GM10266 (cell line): ENCODE data around the gene NUCB1.

Experiments
- DNase-seq: peaks from one replicate; pipeline ENCODE4 v3.0.0; 2012; ENCODE audit errors: extremely low spot score
- TF ChIP-seq, protein P1 (sequence below): IDR thresholded peaks from 2 replicates; pipeline ENCODE4 v1.5.1; 2012; ENCODE audit warnings: mild to moderate bottlenecking, low read depth; ENCODE audit not compliant: control insufficient read depth, insufficient read depth; ENCODE audit errors: missing control alignments

The NUCB1 gene

DNA sequence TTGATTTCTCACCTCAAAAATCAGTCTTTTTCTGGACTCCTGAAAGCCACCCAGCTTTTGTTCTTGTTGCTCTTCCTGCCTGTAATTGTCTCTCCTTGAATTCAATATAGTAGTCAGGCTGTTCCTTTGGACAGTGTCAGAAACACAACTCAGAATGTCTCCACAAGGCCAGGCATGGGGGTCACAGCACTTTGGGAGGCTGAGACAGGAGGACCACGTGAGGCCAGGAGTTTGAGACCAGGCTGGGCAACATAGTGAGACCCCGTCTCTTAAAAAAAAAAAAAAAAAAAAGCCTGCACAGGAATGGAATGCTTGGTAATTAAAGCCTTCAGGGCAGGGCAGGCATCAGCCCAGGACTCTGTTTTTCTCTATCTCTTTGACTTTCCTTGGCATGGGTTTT, 45.7 kb downstream of the NUCB1 start:
- no peak for DNase-seq
- TF ChIP-seq, protein P1, sequence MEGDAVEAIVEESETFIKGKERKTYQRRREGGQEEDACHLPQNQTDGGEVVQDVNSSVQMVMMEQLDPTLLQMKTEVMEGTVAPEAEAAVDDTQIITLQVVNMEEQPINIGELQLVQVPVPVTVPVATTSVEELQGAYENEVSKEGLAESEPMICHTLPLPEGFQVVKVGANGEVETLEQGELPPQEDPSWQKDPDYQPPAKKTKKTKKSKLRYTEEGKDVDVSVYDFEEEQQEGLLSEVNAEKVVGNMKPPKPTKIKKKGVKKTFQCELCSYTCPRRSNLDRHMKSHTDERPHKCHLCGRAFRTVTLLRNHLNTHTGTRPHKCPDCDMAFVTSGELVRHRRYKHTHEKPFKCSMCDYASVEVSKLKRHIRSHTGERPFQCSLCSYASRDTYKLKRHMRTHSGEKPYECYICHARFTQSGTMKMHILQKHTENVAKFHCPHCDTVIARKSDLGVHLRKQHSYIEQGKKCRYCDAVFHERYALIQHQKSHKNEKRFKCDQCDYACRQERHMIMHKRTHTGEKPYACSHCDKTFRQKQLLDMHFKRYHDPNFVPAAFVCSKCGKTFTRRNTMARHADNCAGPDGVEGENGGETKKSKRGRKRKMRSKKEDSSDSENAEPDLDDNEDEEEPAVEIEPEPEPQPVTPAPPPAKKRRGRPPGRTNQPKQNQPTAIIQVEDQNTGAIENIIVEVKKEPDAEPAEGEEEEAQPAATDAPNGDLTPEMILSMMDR = no peak

DNA sequence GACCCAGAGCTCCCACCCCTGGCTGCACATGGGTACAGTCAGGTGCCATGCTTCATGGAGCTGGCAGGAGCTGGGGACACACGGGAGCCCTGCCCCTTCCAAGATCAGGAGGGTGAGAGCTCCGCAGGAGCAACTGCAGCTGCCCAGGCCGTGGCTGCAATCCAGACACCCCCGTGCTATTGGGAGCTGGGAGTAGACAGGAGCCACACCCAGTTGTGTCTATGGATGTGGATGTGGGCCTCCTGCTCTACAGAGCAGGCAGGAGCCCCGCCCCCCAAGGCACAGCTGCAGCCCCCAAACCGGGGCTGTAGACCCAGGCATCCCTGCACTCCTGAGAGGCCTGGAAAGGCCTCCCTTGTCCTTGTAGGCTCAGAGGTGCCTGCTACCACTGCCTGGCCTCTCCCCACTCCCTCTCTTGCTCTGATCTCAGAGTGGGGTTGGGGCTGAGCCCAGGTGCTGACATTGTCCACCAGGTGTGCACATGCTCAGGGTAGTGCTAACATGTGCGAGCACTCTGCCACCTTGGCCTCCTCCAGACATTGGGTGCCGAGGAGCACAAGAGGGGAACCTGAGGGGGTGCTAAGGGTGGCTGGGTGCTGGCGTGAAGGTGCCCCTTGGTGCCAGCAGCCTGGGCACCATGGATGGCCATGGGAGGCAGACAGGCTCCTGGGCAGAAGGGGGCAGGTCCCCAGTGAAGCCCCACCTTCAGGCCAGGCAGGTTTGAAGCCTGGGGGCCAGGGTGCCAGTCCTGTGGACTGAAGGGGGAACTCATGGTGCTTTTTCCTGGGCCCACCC, 46.5 kb downstream of the NUCB1 start:
- DNase-seq = no peak
- TF ChIP-seq, protein P1 = no peak

DNA sequence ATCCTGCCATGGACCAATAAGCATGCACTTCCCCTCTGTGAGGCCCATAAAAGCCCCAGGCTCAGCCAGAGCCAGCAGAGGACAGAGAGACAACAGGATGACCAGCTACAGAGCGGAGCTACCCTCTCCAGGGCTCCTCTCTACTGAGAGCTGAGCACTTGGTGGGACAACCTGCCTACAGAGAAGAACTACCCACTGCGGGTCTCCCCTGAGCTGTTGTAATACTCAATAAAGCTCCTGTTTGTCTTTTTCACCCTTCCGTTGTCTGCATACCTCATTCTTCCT, 47.1 kb downstream of the NUCB1 start:
- TF ChIP-seq, protein P1 = no peak
- DNase-seq = no peak

DNA sequence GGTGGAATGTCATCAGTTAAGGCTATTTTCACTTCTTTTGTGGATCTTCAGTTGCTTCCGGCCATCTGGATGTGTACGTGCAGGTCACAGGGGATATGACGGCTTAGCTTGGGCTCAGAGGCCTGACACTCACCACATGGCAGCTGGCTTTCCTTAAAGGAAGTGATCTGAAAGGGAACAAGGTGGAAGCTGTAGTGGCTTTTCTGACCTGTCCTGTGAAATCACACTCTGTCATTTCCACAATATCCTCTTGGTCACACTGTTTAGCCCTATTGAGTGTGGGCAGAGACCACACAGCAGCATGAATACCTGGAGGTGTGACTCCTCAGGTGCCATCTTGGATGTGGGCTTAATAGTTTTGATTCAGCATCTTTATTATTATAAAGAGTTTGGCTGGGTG, 50.0 kb downstream of the NUCB1 start:
- TF ChIP-seq, protein P1 = no peak
- DNase-seq = no peak

DNA sequence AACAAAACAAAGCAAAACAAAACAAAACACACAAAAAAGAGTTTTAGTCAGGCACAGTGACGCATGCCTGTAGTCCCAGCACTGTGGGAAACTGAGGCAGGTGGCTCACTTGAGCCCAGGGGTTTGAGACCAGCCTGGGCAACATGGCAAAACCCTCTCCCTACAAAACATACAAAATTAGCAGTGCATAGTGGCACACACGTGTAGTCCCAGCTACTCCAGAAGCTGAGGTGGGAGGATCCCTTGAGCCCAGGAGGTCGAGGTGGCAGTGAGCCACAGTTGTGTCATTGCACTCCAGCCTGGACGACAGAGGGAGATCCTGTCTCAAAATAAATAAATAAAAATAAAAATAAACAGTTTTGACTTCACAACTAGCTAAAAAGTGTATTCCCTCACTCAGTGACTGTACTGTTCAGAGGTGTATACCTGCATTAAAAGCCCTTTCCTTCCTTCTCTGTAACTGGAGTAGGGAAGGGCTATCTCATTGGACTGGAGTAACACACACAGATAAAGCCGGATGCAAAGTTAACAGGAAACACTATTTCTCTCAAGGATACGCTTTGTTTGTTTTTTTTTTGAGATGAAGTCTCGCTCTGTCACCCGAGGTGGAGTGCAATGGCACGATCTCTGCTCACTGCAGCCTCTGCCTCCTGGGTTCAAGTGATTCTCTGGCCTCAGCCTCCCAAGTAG, 50.9 kb downstream of the NUCB1 start:
- no peak for DNase-seq
- TF ChIP-seq, protein P1 = no peak

DNA sequence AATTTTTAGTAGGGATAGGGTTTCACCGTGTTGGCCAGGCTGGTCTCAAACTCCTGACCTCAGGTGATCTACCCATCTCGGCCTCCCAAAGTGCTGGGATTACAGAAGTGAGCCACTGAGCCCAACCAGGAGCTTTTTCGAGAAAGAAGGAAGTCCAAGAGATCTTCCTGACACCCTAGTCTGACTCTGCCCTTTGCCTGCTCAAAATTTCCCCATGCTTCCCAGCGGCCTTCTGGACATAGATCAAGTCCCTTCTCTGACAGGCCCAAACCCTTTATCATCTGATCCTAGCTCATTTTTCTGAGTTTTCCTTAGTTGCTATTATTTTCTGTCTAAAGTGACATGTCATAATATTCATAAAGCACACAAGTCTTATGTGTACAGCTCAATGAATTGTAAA, 53.0 kb downstream of the NUCB1 start:
- TF ChIP-seq, protein P1 = no peak
- DNase-seq = no peak

DNA sequence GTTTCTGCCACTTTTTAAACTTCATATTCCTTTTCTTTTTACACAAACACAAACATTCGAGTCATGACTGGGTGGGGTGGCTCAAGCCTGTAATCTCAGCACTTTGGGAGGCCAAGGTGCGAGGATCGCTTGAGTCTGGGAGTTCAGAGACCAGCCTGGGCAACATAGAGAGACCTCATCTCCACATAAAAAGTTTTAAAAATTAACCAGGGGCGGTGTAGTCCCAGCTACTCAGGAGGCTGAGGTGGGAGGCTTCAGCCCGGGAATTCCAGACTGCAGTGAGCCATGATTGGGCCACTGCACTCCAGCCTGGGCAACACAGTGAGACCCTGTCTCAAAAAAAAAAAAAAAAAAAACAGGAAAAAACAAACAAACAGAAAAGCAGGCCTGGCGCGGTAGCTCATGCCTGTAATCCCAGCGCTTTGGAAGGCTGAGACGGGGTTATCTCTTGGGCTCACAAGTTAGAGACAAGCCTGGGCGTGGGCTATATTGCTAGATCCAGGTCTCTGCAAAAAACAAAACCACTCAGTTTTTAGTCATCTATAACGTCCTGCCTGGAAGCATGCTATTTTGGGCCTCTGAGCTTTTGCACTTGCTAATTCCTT, 54.0 kb downstream of the NUCB1 start:
- TF ChIP-seq, protein P1 = no peak
- DNase-seq = no peak
